ENCODE measurements around the gene ATAD3A.
A peak's percentile ranks its signal among the peaks of the same experiment; 100 is the strongest.
"Not testable (repeated sequence)": the region's sequence is repeated elsewhere in the genome, so short reads cannot be mapped to it uniquely, and the experiment has no call there.

ATAD3A gene

DNA sequence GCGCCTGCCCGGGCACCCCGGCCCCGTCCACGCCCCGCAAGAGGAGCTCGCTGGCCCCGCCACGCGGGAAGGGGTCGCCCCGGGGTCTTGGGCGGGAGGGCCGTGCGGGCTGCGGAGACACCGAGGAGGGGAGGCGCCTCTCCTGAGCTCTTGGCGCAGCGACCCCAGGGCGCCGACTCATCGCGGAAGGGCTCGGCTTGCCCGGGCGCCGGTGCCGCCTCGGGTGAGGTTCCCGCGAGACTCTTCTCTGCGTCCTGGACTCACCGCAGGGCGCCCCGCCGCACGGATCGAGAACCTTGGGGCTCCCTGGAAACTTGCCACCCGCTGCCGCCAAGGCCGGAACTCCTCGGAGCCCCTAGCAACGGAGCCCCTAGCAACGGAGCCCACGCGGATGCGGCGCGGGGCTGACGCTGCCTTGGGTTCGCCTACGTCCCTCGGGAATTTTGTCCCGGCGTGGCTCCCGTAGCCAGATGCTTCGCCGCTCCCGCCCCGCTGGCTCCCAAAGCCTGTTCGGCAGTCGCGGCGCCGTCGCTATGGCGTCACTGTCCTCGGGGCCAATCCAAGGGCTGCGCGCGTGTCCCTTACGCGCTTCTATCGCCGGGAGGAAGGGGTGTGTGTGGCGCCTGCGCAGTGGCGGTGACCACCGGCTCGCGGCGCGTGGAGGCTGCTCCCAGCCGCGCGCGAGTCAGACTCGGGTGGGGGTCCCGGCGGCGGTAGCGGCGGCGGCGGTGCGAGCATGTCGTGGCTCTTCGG lies at the start of gene ATAD3A:
TSS of gene ATAD3A (plus strand) at position 630 of the 753 bp plus-strand sequence. CDS start at position 737, 107 bp downstream.
- peak; percentile 96 for DNase-seq (ENCODE audit: low read depth)

DNA sequence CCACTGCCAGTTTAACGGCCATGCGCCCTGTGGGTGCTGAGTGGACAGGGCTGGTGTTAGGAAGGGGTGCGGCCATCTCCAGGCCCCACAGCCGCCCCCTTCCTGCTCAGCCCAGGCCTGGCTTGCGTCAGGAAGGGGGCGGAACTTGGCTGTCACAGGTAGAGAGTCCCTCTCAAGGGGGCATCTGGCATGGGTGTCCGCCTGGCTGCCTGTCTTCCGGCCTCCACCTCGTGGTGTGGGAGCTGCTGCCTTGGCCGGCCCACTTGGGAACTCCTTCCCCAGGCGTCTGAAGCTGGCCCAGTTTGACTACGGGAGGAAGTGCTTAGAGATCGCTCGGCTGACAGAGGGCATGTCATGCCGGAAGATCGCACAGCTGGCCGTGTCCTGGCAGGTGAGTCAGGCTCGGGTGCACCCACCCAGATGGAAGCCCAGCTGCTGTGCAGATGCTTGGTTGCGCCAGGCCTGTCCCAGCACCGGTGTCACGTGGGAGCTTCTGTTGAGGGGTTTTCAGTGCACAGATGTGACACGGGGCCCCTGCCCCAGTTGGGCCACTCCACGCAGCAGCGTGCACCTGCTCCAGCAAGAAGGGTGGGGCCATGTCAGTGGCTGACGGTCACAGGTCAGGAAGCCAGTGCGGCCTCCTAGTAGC lies 49.5 kb upstream of the ATAD3A start:
- no peak for DNase-seq (ENCODE audit: low read depth)

DNA sequence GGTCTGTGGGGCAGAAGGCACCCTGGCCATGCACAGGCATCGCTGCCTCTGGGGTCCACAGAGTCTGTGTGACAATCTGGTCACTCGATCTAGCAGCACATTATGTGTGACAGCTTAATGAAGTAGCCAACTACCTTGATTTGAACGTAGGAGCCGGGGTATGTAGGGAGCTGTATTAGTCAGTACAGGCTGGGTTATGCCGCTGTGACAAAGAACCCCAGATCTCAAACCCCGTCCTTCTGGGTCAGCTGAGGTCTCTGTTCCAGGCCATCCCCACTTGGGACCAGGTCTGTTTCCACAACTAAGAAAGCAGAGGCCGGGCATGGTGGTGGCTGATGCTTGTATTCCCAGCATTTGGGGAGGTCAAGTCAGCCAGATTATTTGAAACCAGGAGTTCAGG lies 48.6 kb upstream of the ATAD3A start:
- no peak for DNase-seq (ENCODE audit: low read depth)

DNA sequence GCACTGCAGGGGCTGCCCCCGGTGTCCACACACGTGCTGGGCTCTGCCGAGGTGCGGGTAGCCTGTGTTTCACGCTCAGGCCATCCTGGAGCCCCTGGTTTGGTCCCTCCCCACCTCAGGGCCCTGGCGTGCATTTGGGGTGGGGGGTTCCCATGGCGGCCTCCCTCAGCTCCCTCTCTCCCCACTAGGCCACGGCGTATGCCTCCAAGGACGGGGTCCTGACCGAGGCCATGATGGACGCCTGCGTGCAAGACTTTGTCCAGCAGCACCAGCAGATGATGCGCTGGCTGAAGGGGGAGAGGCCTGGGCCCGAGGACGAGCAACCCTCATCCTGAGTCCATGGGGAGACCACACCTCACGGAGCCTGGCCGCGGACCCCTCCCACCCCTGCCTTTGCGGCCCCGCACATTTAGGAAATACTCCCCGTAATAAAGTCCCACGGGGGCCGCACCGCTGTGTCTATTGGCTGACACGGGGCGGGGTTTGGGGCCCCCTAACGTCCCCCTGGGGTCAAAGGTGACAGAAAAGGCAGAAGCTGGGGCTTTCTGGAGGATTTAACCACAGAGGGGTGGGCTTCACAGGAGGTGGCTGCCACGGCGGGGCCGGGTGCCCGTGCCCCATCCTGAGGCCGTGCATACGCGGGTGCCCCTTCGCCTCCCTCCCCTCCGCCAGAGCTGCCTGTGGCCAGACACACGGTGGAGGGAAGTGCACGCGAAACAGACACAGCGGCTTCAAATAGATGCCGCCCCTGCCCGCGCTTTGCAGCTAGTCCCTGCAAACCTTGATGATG lies 43.6 kb upstream of the ATAD3A start:
- not testable (repeated sequence) for DNase-seq (ENCODE audit: low read depth)

DNA sequence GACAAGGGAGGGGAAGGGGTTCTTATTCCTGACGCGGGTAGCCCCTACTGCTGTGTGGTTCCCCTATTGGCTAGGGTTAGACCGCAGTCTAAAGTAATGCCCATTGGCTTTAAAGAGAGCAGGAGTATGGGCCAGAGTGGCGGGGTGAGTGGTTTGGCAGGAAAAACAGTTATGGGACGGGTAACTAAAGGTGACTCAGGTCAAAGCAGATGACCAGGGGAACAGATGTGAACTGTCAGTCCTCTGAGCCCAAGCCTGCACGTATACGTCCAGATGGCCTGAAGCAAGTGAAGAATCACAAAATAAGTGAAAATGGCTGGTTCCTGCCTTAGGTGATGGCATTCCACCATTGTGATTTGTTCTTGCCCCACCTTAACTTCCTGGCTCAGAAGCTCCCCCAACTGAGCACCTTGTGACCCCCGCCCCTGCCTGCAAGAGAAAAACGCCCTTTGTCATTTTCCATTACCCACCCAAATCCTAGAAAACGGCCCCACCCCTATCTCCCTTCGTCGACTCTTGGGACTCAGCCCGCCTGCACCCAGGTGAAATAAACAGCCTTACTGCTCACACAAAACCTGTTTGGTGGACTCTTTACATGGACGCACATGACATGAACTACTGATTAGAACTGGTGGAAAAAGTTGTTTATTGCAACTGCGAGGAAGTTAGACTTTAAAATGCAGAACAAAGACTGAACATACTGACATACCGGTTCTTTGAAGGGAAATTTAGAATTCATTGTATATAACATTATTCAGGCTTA lies 41.2 kb upstream of the ATAD3A start:
- DNase-seq (ENCODE audit: low read depth), result peak; percentile 4

DNA sequence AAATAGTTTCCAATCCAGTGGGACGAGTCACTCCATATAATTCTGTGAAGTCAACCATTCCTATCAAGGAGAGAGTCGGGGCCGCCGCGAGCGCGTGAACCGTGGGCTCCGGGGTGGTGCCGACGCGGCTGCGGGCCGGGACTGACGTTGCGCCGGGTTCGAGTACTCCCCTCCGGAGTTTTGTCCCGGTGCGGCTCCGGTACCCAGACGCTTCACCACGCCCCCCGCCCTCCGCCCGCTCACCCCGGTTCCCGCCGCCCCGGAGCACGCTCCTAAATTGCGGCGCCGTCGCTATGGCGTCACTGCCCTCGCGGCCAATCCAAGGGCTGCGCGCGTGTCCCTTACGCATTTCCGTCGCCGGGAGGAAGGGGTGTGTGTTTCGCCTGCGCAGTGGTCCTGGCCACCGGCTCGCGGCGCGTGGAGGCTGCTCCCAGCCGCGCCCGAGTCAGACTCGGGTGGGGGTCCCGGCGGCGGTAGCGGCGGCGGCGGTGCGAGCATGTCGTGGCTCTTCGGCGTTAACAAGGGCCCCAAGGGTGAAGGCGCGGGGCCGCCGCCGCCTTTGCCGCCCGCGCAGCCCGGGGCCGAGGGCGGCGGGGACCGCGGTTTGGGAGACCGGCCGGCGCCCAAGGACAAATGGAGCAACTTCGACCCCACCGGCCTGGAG lies 40.4 kb upstream of the ATAD3A start, which contains the start of gene ATAD3B:
TSS of gene ATAD3B (plus strand) at position 377 of the 664 bp plus-strand sequence. CDS start at position 497, 120 bp downstream.
- DNase-seq (ENCODE audit: low read depth), result peak; percentile 96

DNA sequence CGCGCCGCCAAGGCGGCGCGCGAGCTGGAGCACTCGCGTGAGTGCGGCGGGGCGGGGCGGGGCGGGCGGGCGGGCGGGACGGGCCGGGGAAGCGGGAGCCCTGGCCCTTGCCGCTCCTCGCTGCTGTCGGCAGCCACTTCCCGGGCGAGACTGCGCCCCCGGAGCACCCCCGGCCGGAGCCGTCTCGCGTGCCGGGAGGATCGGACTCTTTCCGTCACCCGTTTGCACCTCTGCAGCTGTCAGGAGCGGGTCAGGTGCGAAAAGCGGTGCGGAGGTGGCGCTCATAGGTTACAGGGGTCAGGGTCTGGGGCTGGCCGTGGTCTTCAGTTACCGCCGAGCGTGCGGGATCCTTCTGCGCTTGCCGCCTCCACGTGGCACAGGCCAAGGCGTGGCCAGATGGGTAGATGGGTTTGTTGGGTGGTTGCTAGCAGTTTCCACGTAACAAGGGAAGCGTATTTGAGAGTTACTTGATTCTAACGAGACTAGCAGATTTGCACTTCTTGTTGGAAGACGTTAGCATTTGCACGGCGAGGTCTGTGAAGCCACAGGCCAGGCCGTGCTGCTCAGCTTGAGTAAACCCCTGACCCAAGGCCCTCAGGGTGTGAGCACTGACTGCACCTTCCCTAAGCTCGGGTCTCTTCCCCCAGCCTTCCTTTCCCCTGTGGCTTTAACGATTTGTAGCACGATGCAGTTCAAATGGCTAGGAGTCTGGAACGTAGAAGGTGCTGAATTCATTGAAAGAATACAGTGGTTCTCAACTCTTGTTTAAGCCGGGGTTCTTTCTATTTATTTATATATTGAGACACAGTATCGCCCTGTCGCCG lies 39.7 kb upstream of the ATAD3A start:
- peak; percentile 4 for DNase-seq (ENCODE audit: low read depth)

DNA sequence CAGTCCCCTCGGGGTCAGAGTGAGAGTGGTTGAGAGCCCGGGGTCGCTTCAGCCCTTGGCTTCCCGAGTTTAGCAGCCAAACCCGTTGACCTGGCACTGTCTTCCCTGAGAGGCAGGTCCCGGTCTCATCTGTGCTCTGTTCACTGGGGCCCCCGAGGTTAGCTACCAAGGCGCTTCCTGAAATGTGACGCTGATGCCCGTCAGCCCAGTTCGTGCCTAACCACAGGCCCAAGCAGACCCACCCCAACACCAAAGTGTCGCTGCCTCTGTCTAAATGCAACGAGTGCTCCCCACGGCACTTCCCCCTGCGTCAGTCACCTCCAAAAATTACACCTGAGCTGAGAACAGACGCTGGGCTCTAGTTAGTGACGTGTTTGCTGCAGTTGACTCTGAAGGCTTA lies 36.0 kb upstream of the ATAD3A start:
- not testable (repeated sequence) for DNase-seq (ENCODE audit: low read depth)

DNA sequence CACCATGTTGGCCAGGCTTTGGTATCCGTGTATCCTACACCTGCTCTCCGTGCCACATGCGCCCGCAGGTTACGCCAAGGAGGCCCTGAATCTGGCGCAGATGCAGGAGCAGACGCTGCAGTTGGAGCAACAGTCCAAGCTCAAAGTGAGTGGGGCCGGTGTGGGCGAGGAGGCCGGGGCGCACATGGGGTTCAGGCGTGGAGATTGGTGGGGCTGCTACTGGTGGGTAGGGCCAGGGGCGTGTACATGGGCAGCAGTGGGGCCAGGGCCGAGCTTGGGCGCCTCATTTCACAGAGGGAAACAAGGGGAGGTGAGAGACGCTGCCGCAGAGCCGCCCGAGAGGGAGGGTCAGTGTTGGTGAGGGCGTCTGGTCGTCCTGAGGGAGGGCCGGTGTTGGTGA lies 34.8 kb upstream of the ATAD3A start:
- no peak for DNase-seq (ENCODE audit: low read depth)

DNA sequence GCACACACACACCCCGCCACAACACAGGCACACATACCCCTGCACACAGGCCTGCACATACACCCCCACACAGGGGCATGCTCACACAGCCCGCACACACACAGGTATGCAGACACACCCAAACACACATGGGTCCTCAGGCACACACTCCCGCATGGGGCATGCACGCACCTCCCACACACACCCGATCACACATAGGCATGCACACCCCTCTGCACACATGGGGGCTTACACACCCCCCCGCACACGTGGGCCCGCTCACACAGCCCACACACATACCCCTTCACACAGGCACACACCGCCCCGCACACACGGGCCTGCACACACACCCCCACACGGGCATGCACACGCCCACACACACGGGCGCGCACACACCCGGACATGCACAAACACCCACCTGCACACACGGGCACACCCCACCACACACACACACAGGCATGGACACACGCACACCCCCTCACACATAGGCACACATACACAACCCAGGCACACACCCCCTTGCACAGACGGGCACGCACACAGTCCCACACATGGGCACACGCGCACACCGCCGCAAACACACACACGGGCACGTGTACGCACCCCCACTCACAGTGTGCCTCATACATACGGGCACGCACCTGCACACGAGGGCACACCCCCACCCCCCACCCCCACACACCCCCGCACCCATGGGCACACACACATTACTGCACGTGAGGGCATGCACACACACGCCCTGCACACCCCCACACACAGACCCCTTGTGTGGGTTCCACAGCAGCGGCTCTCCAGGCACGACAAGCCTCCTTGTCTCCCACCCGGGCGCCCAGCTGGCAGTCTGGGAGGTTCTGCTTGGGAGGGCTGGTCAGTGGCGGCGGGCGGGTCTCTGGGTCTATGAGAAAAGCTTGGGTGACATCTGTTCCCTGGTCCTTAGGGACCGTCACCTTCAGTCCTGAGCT lies 32.1 kb upstream of the ATAD3A start:
- DNase-seq (ENCODE audit: low read depth), result no peak

DNA sequence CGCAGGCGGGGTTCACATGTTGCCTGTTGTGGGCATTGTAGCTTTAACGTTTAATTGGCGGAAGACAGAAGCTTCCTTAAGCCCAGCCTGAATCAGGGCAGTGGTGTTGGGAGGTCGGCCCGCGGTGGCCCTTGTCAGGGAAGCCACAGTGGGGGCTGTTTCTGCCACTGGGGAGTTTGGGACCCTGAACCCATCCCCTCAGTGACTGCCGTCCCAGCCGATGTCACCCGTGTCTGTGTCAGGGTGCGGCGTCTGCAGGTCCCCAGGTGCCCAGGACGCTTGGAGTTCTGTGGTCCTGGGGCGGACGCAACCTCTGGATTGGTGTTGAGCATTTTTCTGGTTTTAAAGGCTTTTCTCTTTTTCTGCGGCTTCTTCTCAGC lies 31.5 kb upstream of the ATAD3A start:
- not testable (repeated sequence) for DNase-seq (ENCODE audit: low read depth)

DNA sequence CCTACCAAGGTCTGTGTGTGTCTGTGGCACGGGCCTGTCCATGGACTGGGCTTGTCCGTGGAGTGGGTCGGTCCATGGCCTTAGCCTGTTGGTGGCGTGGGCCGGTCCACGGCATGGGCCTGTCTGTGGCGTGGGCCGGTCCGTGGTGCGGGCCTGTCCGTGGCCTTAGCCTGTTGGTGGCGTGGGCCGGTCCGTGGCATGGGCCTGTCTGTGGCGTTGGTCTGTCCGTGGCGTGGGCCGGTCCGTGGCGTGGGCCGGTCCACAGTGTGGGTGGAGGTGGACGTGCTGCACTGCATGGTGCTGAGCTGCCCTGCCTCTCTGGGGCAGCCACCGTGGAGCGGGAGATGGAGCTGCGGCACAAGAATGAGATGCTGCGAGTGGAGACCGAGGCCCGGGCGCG lies 30.2 kb upstream of the ATAD3A start:
- DNase-seq (ENCODE audit: low read depth), result not testable (repeated sequence)

DNA sequence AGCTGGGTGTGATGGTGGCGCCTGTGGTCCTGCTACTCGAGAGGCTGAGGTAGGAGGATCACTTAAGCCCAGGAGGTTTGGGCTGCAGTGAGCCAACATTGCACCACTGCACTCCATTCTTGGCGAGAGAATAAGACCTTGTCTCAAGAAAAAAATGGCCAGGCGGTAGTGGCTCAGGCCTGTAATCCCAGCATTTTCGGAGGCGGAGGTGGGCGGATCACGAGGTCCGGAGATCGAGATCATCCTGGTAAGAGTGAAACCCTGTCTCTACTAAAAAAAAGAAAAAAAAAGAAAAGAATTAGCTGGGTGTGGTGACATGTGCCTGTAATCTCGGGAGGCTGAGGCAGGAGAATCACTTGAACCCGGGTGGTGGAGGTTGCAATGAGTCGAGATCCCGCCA lies 29.1 kb upstream of the ATAD3A start:
- no peak for DNase-seq (ENCODE audit: low read depth)

DNA sequence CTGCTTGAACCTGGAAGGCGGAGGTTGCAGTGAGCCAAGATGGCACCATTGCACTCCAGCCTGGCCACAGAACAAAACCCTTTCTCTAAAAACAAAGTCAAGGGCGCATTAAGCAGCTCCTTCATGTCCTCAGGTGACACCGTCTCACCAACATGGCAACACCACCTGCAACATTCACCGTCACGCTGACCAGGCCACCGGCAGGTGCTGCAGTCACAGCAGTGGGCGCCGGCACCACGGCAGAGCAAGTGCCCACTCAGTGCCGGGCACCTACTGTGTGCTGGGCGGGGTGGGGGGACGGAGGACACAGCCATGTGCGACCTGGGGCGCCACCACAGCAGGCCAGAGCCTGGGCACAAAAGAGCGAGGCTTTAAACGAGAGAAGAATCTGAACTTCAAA lies 28.2 kb upstream of the ATAD3A start:
- no peak for DNase-seq (ENCODE audit: low read depth)

DNA sequence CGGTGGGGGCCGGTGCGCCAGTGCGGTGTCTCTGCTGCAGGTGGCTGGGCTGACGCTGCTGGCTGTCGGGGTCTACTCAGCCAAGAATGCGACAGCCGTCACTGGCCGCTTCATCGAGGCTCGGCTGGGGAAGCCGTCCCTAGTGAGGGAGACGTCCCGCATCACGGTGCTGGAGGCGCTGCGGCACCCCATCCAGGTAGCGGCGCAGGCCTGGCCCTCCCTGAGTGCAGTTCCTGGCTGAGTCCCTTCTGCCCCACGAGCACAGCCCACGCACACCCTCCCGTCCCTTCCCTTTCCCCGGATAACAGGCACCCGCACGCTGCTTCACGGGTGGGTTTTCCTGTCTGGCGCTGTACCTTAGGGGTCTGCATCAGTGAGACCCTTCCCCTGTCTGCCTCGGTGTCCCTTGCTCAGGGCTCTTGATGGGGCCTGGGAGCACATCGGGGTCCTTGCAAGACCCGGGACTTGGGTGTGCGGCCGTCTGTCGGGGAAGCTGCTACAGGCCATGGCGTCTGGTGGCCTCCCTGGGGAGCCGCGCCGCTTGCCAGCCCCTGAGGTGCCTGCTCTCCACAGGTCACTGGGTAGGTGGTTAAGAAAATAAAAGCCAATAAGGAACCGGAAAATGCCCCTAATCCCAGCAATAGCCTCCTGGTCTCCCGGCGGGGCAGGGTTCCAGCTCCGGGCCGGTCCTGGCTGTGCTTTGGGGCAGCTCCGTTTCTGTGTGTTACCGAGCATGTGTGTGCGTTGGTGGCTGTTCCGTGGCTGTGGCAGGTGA lies 26.8 kb upstream of the ATAD3A start:
- DNase-seq (ENCODE audit: low read depth), result not testable (repeated sequence)

DNA sequence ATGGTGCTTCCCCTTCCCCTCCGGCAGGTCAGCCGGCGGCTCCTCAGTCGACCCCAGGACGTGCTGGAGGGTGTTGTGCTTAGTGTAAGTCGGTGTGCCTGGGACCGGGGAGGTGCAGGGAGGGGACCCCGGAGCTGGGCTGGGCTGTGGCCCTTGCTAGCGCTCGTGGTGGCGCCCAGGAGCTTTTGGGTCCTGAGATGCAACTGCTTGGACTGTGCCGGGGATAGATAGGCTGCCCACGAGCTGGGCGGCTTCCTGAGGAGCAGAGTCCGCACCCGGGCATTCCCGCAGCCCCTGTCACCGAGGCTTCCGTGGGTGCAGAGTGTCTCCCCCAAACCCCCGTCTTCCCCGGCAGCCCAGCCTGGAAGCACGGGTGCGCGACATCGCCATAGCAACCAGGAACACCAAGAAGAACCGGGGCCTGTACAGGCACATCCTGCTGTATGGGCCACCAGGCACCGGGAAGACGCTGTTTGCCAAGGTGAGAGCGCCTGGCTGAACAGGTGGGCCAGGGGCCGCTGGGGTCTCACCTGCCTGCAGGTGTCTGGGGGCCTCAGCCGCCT lies 26.1 kb upstream of the ATAD3A start:
- DNase-seq (ENCODE audit: low read depth), result not testable (repeated sequence)

DNA sequence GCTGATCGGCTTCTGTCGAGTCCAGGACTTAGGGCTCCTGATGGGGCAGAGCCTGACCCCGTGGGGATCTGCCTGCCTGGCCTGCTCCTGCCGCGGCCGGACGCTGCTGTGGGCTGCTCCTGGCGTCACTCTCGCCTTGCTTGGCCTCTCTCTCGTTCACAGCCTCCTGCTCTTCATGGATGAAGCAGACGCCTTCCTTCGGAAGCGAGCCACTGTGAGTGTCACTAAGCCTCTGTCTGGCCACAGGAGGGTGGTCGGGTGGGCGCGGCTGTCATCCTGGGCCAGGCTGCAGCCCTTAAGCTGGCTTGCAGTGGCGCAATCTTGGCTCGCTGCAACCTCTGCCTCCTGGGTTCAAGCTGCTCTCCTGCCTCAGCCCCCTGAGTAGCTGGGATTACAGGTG lies 24.3 kb upstream of the ATAD3A start:
- no peak for DNase-seq (ENCODE audit: low read depth)

DNA sequence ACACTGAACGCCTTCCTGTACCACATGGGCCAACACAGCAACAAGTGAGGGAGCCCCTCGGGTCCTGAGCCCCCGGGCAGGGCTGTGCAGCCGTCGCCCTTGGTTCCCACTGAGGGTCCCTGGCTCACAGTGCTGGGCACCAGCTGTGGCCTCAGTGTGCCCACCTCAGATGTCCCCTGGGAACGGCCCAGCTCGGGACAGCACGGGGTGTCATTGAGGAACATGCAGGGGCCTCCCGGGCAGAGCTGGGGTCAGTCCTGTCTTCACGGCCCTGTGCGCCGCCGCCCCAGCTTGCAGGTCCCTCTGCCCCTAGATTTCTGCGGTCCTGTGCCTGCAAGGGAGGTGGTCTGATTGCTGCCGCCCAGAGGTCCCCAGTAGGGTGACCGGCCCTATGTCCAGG lies 22.7 kb upstream of the ATAD3A start:
- no peak for DNase-seq (ENCODE audit: low read depth)

Data from activated T-cell treated with anti-CD3 and anti-CD28 coated beads for 24 hours (primary cell).